ENCODE data around the gene PADI3. TPM values are rescaled to one million over a fixed set of nuclear protein-coding genes. Genes with fewer than 3 reads are reported as not detected.

PADI3 gene
- total RNA-seq, 1 experiment from 2014 or later, result 2.5 TPM

DNA sequence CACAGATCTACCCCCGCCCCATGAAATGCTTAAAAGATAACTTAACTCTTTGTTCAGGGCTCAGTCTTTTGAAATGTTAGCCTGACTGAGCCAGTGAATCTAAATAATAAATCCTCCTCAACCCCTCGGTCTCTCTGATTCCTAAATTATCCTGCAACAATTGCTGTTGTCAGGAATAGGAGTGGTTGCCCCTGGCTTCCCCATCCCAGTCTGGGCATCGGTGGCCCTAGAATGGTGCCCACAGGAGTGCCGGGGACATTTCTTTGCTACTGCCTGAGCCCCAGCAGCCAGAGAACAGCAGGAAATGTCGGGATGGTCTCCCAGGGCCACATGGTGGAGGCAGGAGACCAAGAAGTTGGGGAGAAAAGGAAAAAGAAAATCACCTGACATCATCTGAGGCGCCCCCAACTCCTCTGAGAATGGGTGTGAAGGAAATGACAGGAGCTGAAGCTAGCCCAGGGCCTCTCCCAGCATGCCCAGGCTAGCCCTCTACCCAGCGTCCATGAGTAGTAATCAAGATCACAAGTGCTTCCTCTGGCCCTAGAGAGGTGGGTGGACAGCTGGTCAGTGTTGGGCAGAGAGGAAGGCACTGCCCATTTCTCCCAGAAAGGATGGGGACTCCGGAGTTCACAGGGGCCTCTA, 60.6 kb downstream of the PADI3 start:
- Mint-ChIP-seq H3K27me3 (ENCODE audit: low read depth) (no peaks in the 10 kb centered on the region; the same call in 1 of the 2 replicates), H3K4me3 (no peak overlapping the region), H3K4me1 (peaks cover 42 to 52% of the 10 kb centered on the region in 2 experiments), H3K9me3 (no peaks in the 10 kb centered on the region; a peak in 1 of 5 replicates), H3K27ac (peak overlapping the region in 1 of 3 experiments; percentile 73; a peak in 2 of 7 replicates), H3K36me3 (ENCODE audit: insufficient read depth in 1 of 3, low read depth in 3 of 3) (no peaks in the 10 kb centered on the region)
- no peaks in the 10 kb centered on the region for H3K9me3 ChIP-seq (ENCODE audit: control insufficient read depth, low read depth, low read length)
- no peak overlapping the region for H3K9ac ChIP-seq (ENCODE audit: extremely low read depth, insufficient read length, low read length)
- H3K27ac ChIP-seq (ENCODE audit: insufficient read length, low read depth, low read length), result no peak overlapping the region
- no peak overlapping the region for H2BK120ac ChIP-seq (ENCODE audit: low read depth, low read length, poor library complexity, severe bottlenecking)
- H3K4ac ChIP-seq (ENCODE audit: low read depth, low read length), result no peak overlapping the region
- no peak overlapping the region for H3K56ac ChIP-seq (ENCODE audit: insufficient read length, low read depth, low read length)
- H4K8ac ChIP-seq (replicated peaks; ENCODE audit: insufficient read length, low read depth, low read length), result no peak overlapping the region
- H3K4me2 ChIP-seq (ENCODE audit: insufficient read depth, insufficient read length, low read length), result no peak overlapping the region
- peaks cover 3% of the 10 kb centered on the region; the same call in 1 of the 2 replicates for H3K4me1 ChIP-seq (ENCODE audit: insufficient read depth, low read length)
- no peak overlapping the region for H2BK20ac ChIP-seq (ENCODE audit: low read depth, low read length, poor library complexity, severe bottlenecking)
- 0 out of 2 replicates have a peak overlapping the region, but pooled peaks have one; percentile 29 for H2BK15ac ChIP-seq (ENCODE audit: low read depth, low read length)
- no peak overlapping the region for H2AFZ ChIP-seq (ENCODE audit: low read length)
- H2BK12ac ChIP-seq (ENCODE audit: insufficient read length, low read depth, low read length), result no peak overlapping the region
- H3T11ph ChIP-seq (ENCODE audit: low read length), result no peak overlapping the region
- H4K20me1 ChIP-seq (ENCODE audit: control insufficient read depth, insufficient read depth, insufficient read length), result no peaks in the 10 kb centered on the region
- no peaks in the 10 kb centered on the region for H3K23me2 ChIP-seq (ENCODE audit: insufficient read length, low read depth, low read length, poor library complexity, severe bottlenecking)
- no peak overlapping the region for H4K5ac ChIP-seq (ENCODE audit: insufficient read length, low read depth, low read length)
- no peak overlapping the region for H4K91ac ChIP-seq (ENCODE audit: insufficient read length, low read depth, low read length)
- H2AK5ac ChIP-seq (ENCODE audit: insufficient read length, low read length), result no peak overlapping the region
- DNase-seq, result no peak
- WGBS (ENCODE audit: extremely low coverage, insufficient read length, low lambda C conversion rate), result no CpG with 5 or more reads among the region's 8 CpGs
- no peak overlapping the region for H3K18ac ChIP-seq (ENCODE audit: insufficient read length, low read depth, low read length)
- TF ChIP-seq, protein P1, sequence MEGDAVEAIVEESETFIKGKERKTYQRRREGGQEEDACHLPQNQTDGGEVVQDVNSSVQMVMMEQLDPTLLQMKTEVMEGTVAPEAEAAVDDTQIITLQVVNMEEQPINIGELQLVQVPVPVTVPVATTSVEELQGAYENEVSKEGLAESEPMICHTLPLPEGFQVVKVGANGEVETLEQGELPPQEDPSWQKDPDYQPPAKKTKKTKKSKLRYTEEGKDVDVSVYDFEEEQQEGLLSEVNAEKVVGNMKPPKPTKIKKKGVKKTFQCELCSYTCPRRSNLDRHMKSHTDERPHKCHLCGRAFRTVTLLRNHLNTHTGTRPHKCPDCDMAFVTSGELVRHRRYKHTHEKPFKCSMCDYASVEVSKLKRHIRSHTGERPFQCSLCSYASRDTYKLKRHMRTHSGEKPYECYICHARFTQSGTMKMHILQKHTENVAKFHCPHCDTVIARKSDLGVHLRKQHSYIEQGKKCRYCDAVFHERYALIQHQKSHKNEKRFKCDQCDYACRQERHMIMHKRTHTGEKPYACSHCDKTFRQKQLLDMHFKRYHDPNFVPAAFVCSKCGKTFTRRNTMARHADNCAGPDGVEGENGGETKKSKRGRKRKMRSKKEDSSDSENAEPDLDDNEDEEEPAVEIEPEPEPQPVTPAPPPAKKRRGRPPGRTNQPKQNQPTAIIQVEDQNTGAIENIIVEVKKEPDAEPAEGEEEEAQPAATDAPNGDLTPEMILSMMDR (conservative IDR thresholded peaks at IDR 0.05), result no peak
- no peak overlapping the region for H2BK5ac ChIP-seq (ENCODE audit: insufficient read length, low read length)
- H3K79me2 ChIP-seq (ENCODE audit: insufficient read depth, low read length), result no peaks in the 10 kb centered on the region
- H3K27me3 ChIP-seq (ENCODE audit: insufficient read depth, low read length), result no peaks in the 10 kb centered on the region
- H3K23ac ChIP-seq (ENCODE audit: insufficient read length, low read depth, low read length), result no peak overlapping the region
- H3K14ac ChIP-seq (ENCODE audit: insufficient read depth, low read length), result no peak overlapping the region
- H3K79me1 ChIP-seq (ENCODE audit: insufficient read depth, low read depth, low read length, poor library complexity, severe bottlenecking), result no peaks in the 10 kb centered on the region

All from H9 (cell line).